ENCODE results near the gene FAM3A.
"Not testable (repeated sequence)": the region's sequence is repeated elsewhere in the genome, so short reads cannot be mapped to it uniquely, and the experiment has no call there.

FAM3A gene, protein sequence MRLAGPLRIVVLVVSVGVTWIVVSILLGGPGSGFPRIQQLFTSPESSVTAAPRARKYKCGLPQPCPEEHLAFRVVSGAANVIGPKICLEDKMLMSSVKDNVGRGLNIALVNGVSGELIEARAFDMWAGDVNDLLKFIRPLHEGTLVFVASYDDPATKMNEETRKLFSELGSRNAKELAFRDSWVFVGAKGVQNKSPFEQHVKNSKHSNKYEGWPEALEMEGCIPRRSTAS

DNA sequence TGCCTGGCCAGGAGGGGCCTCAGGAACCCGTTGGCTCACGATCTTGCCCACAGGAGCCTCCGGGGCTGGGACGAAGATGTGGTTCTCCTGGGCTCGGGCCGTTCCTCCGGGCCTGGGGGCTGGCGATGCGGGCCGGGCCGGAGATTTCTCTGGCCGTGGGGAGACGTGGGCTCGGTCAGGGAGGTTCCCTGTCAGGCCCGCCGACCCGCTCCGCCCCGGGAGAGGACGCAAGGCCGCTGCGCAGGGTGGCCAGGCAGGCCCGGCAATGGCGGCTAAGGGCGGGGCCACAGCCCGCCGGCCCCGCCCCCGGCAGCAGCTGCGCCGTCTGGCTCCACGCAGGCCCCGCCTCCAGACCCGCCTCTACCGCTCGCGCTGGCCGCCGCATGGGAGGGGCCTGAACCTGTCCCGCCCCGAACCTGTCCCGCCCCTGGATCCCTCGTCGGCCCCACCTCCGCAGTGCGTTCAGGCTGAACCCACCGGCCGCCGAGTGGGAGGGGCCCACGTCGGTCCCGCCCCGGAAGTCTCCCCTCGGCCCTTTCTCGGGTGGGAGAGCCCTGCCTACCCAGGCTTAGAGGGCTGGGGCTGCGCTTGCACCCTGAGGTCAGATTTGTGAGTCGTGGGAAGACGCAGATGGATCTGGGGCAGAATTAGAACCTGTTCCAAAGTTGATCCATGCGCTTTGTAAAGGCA, at the start of gene FAM3A:
Gene FAM3A (minus strand): TSS at position 267 of the 690 bp plus-strand sequence. CDS start 460 bp downstream, outside the sequence.
- DNase-seq (ENCODE audit: low read depth, low spot score) = no peak

DNA sequence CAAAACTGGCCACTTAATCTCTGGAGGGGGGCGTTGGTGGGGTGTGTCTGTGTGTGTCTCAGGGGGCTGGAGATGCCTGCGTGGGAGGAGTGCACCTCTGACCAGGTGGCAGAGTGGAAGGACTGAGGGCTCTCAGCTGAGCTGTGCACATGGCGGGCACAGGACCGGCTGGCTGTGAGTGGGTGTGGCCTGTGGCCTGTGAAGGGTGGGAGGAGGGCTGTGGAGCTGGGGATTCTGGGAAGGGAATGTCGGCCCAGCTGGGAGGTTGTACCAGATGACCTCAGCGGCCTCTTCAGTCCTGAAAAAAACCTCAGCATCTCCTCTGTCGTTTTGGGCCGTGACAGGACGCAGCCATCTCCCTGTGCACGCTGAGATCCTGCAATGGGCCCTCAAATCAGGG, 46.3 kb upstream of the FAM3A start:
- DNase-seq (ENCODE audit: low read depth, low spot score) = not testable (repeated sequence)

DNA sequence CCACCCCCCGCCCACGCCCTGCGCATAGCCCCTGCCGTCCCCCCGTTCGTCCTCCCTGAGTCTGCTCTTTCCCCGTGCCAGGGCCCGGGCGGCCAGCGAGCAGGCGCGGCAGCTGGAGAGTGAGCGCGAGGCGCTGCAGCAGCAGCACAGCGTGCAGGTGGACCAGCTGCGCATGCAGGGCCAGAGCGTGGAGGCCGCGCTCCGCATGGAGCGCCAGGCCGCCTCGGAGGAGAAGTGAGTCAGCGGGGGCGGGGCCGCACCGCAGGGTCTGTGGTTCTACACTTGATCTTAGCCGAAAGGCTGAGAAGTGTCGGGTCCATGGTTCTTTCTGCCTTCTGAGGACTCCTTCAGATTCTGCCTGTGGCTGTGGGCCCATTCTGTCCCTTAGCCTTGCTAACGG, 44.3 kb upstream of the FAM3A start:
- not testable (repeated sequence) for DNase-seq (ENCODE audit: low read depth, low spot score)

DNA sequence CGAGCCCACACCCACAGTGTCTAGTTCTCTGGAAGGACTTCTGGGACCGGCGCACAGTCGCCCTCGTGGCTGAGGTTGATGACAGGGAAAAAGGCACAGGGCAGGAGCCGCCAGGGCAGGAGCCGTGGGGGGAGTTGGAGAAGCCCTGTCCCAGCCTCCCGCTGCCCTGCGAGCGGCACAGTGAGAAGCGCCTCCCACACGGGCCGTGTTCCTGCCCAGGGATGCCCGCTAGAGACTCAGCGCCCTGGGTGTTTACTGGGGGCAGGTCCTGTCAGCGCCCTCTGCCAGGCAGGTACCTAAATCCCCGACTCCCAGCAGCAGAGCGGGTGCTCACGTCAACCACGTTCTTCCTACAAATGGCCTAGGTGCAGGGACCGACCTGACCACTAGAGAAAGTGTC, 42.9 kb upstream of the FAM3A start:
- not testable (repeated sequence) for DNase-seq (ENCODE audit: low read depth, low spot score)

DNA sequence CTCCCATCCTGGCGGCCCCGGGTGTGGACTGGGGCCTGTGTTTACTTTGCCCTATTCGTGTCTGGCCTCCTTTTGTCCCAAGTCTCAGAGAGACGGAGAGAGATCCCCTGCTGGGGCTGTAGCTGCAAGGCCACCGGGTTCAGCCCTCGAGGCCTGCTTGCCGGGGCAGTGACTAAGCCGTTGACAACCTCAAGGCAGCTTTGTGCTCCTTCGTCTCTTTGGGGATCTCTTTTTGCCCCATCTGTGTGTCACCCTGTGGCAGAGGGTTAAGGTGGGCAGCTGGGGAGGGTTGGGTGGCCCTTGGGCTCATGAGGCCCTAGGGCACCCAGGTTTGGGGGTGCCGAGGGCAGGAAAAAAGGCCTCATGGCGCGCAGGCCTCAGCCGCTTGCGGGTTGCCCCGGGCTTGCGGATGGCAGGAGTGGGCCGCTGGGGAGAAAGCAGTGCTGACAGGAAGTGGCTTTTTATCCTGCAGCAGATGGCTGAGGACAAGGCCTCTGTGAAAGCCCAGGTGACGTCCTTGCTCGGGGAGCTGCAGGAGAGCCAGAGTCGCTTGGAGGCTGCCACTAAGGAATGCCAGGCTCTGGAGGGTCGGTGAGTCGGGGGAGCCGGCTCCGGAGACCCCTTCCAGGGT, 42.1 kb upstream of the FAM3A start:
- not testable (repeated sequence) for DNase-seq (ENCODE audit: low read depth, low spot score)

DNA sequence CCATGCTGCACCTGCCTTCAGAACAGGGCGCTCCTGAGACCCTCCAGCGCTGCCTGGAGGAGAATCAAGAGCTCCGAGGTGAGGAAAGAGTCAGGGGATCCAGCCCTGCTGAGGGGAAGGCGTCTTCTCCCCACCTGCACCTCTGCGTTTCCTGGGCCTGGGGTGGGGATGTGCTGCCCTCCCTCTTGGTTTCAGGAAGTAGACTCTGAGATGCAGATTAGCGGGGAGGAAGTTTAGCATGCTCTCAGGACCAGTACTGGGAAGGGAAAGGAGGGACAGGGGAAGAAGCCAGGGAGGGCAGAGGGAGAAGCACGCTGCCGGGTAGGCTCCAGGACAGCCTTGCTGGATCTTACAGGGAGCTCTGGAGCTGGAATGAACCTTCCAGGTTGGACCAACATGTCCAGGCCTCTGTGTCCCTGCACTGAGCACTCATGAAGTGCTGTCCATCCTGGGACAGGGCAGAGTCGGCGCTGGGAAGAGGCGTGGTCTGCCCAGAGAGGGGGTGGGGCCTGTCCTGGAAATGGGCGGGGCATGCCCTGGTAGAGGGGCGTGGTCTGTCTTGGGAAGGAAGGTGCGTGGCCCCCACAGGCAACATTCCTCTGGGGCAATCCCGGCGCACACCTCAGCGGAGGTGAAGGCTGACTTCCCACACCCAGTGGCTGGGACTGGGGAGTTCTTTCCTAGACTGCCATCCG, 36.2 kb upstream of the FAM3A start:
- DNase-seq (ENCODE audit: low read depth, low spot score) = not testable (repeated sequence)

DNA sequence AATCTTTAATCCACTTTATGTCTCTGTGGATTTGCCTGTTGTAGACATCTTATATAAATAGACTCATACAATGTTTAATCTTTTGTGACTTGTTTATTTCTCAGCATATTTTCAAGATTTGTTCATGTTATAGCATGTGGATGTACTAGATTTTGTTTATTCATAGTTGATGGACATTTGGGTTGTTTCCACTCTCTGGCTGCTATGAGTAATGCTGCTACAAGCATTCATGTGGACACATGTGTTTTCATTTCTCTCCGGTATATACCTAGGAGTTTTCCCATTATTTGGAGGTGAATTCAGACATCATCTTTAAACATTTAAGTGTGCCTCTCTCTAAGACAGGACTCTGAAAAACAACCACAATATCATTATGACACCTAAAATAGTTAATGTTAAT, 33.7 kb upstream of the FAM3A start:
- no peak for DNase-seq (ENCODE audit: low read depth, low spot score)

DNA sequence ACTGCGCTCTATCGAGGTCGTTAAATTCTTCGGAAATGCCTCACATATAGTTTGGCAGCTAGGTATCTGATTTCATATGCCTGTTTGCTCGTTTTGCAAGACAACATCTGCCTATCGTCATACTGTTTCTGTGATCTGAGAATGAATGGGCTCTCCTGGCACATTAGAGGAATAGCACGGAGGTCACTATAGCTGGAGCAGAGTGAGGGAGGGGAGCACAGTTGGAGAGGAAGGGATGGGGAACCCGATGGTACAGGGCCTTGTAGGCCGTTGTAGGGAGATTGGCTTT, 31.9 kb upstream of the FAM3A start:
- no peak for DNase-seq (ENCODE audit: low read depth, low spot score)

DNA sequence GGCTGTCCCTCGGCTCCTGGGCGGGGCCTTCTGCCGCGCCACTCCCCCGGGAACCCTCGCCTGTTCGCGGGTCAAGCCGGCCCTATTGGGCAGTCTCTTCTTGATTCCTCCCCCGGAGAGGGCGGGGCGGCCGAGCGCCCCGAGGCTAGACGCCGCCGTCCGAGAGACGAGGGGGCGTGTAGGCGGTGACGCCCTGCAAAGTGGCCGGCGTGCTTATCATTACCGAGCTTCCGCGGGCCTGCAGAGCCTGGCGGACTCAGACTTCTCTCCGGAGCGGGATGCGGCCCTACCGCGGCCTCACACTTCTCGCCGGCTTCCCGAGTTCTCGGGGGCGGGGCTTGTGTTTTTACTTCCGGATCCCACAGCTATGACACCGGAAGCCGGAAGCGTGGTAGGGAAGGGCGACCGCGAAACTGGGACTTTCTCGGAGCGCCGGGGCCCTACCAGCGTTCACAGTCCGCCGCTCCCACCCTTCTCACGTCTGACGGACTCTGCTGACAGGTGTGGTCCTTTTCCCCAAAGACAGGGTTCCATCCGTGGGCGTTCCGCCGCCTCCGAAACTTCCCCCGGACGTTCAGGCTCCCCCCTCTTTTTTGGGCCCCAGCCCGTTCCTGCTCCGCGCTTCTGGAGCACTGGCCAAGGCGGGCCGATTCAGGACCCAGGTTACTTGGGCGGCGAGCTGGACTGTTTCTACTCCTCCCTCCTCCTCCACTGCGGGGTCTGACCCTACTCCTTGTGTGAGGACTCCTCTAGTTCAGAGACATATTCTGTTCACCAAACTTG, 31.4 kb upstream of the FAM3A start, which contains the start of gene IKBKG:
Gene IKBKG (plus strand): TSS at position 376 of the 783 bp plus-strand sequence. CDS start 4,383 bp downstream, outside the sequence.
- no peak for DNase-seq (ENCODE audit: low read depth, low spot score)

DNA sequence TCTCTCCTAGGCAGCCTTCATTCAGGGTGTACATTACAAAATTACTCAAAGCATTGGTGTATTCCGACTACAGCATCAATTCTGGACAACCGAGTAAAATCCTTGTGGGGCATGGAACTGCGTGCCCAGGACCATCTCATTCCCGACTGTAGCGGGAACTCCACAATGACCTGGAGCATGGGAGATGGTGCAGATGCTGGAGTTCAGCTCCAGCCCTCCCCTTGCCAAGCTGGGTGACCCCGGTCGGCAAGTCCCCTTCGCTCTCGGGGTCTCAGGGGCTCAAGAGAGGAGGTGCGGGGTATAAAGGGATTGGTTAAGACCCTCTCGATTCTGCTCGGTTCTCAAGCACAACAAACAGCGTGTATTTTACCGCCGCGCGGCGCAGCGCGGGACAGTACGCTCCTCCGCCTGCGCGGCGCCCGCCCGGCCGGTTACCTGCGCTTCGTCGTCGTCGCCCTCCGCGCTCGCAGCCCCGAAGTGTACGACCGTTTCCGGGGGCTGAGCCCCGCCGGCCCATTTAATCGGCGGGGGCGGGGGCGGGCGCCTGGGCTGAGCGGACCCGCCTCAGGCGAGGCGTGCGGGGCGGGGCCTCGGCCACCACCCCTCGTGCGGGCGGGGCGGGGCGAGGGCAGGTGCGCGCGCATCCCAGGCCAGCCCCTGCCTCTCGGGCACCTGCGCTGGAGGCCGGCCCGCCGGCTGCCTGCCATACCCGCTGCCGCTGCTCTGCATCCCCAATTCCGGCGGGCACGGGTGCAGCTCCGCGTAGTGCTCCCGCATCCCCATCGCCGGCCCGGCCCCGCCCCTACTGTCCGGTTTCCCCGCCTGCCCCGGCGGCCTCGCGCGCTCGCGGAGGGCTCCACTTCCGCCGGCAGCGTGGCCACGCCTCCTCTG, 30.6 kb upstream of the FAM3A start, which contains the start of gene G6PD:
Gene G6PD (minus strand): TSS at position 493 of the 891 bp plus-strand sequence. CDS start 691 bp downstream, outside the sequence.
- DNase-seq (ENCODE audit: low read depth, low spot score) = no peak

DNA sequence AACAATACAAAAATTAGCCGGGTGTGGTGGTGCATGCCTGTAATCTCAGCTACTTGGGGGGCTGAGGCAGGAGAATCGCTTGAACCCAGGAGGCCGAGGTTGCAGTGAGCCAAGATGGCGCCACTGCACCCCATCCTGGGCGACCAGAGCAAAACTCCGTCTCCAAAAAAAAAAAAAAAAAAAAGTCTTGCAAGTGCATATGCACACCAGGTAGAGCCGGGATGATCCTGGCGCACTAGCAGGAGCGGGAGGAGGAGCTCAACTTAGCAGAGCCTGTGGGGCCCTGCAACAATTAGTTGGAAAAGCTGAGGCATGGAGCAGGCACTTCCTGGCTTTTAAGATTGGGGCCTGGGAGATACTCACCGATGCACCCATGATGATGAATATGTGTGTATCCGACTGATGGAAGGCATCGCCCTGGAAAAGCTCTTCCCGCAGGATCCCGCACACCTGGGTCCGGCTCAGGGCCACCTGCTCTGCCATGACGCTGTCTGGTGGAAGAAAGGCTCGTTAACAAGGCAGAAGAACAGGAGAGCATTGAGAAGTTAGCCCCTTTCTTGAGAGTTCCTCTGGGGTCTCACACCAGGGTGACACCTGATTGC, 29.7 kb upstream of the FAM3A start:
- no peak for DNase-seq (ENCODE audit: low read depth, low spot score)

DNA sequence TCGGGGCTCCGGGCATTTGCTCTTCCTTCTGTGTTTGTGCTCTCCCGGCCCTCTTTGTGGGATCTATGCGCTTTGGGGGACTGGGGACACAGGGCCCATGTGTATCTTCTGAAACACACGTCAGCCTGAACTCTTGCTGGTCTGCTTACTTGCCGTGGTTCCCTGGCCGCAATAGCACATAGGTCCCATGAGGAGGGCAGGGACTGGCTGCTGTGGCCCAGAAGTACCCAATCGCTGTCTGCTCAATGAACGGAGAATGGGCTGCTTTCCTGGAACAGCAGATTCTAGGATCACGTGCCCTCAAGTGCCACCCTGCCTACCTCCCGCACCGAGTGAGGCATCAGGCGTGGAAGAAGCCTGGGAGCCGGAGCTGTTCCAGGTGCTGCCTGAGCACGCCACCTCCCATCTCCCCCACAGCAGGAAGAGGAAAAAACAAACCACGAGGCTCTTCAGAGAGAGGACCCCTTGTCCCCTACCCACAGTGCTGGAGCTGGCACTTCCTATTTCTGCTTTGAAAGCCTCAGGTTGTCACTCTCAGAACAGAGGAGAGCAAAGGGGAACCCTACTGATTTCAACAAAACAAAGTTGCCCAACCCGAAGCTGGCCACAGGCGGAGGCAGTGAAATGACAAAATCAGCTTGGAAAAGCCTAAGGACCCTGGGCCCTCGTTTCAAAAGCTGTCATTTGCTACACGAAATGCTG, 26.8 kb upstream of the FAM3A start:
- no peak for DNase-seq (ENCODE audit: low read depth, low spot score)

DNA sequence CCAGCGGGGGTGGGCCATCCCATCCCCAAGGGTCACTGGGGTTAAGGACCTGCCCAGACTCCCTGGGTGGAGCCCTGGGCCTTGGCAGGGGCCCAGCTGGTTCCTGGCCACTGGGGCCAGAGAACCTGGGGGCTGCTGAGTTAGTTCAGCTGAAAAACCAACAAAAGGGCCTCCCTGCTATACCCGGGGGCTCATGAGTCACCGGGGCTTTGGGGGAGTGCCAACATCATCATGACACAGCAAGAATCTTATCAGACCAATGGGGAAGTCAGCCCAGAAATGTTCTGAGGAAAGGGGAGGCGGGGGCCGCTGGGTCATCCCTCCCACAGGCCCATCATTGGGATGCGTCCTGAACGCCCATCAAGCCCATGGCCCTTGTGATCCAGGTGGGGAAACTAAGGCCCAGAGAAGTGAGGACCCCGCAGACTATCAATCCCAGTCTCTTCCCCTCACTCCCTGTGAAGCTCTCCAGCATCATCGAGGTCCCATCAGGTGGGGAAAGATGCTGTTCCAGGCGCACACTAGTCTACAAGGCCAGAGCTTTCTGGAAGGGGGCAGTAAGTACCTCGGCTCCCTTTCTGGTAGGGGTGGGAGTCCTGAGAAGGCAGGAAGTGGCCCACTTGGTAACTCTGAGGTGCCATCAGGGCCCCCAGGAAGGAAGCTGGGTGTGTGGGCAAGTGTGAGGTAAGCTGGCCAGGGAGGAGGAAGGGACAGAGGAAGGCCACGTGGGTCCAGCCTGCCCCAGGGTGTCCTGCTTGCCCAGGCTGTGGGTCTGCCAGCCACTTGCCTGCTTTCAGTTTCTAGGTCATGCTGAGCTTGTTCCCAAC, 26.1 kb upstream of the FAM3A start:
- DNase-seq (ENCODE audit: low read depth, low spot score) = no peak

DNA sequence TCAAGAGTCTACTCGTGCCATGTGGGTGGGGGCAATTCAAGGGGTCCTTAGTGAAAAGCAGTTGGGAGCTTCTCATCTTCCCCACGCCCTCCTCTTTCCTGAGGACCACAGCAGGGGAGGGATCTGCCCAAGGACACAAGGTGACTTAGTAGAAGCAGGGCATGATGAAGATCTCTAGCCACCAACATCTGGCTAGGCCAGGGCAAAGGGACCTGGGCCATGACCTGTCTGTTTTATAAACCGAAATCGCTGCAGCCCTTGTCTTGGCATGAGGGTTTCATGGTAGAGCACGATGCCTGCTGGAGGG, 25.5 kb upstream of the FAM3A start:
- DNase-seq (ENCODE audit: low read depth, low spot score) = no peak

DNA sequence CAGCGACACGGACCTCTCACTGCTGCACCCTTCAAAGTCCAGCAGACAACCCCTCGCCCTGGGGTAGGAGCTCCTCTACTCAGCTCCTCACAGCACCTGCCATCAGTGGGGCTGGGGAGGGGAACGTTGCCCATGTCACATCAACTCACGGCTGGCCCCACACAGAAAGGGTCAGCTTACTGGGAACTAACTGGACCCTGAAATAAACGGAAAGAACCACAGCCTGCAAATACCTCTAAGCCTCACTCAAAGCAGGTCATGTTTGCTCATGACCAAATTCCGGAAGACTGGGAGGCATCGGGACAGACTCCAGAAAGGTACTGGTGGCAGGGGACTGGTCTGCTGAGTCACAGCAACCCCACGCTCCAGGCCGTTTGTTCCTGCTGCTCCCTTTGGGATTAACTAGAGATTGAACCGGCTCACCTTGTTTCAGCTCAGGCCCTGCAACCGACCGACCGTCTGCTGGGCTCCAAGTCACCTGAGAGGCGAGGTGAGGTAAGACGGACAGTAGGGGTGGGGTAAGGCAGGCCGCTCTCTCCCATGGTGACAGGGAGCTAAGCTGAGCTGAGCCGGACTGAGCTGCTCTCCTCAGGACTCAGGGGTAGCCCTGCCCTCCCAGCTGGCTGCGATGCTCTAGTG, 25.0 kb upstream of the FAM3A start:
- no peak for DNase-seq (ENCODE audit: low read depth, low spot score)

DNA sequence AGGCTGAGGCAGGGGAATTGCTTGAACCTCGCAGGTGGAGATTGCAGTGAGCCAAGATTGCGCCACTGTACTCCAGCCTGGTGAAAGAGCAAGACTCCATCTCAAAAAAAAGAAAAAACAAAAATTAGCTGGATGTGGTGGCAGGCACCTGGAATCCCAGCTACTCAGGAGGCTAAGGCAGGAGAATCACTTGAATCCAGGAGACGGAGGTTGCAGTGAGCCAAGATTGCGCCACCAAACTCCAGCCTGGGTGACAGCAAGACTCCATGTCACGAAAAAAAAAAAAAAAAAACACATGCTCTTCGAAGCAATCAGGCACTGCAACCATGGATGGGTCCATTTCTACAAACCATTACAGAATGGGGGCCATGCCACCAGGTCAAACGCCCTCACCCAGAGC, 24.3 kb upstream of the FAM3A start:
- not testable (repeated sequence) for DNase-seq (ENCODE audit: low read depth, low spot score)

DNA sequence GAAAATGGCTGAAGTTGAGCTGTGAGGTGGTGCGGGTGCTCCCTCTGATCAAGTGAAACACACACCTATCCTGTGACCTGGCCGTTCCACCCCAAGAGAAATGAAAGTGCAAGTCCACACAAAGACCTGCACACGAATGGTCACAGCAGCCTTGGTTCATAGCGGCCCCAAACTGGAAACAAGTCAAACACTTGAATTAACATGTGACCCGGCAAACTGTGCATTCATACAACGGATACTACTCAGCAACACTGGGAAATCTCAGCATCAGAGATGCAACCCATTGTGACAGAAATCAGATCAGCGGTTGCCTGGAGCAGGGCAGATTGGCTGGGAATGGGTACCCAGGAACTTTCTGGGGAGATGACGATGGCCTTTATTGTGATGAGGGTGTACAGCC, 23.0 kb upstream of the FAM3A start:
- DNase-seq (ENCODE audit: low read depth, low spot score) = no peak

DNA sequence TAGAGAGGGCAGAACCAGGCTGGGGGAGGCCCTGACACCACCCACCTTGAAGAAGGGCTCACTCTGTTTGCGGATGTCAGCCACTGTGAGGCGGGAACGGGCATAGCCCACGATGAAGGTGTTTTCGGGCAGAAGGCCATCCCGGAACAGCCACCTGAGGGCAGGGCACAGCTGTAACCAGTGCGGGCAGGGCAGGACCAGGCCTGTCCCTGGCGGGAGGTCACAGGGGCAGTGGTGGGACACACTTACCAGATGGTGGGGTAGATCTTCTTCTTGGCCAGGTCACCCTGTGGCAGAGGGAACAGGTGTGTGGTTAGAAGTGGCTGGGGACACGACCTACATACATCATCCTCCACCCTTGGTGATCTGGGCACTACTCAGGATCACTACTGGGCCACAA, 19.9 kb upstream of the FAM3A start:
- DNase-seq (ENCODE audit: low read depth, low spot score) = no peak
